Activated CD4-positive, alpha-beta T cell treated with anti-CD3 and anti-CD28 coated beads for 24 hours (primary cell): ENCODE data around the gene MYH10.
A peak's percentile ranks its signal among the peaks of the same experiment; 100 is the strongest.

Source experiments
- DNase-seq, 2 donors: peaks; one replicate each; pipeline ENCODE4 v3.0.0-alpha.2; 2020; ENCODE audit warnings: low read depth in 2 of 2

MYH10 gene

GRCh38 chr17:8444494-8444893 lies 186.0 kb downstream of the MYH10 start:
- DNase-seq = no peak

DNA sequence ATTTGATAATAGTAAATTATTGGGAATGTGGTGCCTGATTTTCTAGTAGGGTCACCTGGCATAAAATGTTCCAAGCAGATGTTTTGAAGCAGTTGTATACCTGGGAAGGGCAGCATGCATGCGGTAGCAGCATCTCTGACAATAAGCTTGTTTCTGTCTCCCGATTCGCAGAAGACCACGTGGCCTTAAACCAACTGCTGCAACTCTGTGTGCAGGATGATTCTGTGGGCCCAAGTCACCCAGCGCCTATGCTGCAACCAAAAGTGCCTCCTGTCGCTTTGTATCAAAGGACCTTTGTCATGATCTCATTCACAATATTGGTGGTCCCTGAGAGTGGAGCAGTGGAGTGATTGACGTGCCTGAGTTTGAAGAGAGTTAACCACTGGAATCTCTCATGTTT lies 186.8 kb downstream of the MYH10 start:
- DNase-seq = no peak

- DNase-seq = no peak
Measured at GRCh38 chr17:8442310-8442709, 188.2 kb downstream of the MYH10 start.

- DNase-seq = no peak
Measured at GRCh38 chr17:8441690-8442089, 188.8 kb downstream of the MYH10 start.

DNA sequence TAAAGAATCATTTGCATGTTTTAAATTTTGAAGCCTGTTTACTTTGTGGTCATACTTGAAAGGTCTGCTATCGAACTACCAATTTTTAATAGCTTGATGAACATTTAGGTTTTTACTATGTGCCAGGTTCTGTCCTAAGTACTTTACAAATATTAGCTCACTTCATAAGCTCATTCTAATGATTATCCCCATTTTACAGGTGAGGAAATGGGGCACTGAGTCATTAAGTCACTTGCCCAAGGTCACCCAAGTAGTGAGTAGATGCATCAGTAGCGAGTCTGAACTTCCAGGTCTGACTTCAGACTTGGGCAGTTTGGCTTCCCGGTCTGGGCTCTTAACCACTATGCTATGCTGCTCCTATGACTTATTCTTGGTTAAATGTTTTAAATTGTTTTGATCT lies 190.8 kb downstream of the MYH10 start:
- no peak for DNase-seq

DNA sequence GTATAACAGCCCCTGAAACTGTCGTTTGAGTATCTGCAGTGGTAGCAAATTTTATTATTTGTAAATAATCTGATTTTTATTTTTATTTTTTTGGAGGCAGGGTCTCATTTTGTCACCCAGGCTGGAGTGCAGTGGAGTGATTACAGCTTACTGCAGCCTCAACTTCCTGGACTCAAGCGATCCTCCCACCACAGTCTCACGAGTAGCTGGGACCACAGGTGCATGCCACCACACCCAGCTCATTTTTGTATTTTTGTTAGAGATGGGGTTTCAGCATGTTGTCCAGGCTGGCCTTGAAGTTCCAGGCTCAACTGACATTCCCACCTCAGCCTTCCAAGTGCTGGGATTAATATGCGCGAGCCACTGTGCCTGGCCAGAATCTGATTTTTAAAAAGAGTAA lies 192.1 kb downstream of the MYH10 start:
- DNase-seq = no peak

DNA sequence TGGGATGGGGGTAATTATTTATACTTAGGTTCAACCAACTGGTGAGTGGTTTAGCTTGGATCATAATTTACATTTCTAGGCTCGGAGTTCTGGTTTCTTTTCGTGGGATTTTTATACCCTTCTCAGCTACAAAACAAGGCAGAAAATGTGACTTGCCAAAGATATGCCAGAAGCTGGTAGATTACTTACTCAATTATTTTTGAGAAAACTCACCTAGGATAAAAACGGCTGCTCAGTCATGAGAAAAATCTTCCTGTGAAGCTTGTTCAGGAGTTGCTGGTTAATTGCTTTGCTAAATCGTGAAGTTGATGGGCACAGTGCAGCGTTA lies 193.7 kb downstream of the MYH10 start:
- DNase-seq = no peak

DNA sequence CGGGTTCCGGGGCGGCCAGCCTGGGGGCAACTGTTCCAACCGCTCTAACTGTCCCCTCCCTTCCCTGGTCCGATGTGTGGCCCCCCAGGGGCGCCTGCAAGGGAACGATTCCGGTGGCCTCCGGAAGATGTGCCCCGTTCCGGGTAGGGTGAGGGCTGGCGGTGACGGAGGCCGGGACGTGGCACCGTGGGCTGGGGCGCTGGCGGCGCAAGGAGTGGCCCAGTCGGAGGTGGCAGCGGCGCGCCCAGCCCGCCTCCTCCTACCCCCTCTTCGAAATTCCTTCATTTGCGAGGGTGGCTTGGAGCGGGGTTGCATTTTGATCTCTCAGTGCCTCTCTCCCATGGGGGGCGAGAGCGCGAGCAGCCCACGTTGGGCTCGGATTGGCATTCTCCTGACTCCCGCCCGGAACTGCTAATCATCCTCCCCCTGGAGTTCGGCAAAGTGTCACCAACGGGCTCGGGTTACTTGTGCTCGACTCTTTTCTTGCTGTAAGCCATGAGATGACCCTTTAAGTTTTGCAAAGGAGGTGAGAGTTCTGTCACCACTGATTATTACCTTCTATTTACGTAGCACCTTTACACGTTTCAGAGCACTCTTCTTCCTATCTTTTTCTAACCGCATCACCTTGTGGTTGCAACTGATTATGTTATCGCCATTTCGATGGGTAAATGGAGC lies 194.2 kb downstream of the MYH10 start:
- peak; percentile 33 to 41 for DNase-seq

- peak; percentile 99 for DNase-seq
Measured at GRCh38 chr17:8435245-8436168, 195.0 kb downstream of the MYH10 start, which contains the start of gene NDEL1. Gene NDEL1 (plus strand): TSS chr17:8435884. CDS start chr17:8444272, 8,388 bp downstream.

DNA sequence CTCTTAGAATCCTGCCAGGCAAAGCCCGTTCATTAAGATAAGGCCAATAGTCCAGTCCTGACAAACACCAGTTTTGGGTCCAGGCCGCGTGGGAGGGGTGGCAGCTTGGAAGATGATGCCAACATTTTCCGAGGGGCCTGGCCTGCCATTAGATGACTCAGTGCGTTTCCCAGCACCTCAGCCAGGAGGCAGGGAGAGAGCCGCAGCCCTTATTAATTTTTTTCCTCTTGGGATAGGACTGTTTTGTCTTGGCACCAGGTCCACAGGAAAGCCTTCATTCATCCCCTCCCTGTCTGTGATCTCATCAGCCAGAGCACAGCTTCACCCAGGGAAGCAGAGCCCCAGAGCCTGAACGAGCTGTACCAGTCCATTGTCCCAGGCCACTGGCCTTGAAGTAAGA lies 199.6 kb downstream of the MYH10 start:
- no peak for DNase-seq

DNA sequence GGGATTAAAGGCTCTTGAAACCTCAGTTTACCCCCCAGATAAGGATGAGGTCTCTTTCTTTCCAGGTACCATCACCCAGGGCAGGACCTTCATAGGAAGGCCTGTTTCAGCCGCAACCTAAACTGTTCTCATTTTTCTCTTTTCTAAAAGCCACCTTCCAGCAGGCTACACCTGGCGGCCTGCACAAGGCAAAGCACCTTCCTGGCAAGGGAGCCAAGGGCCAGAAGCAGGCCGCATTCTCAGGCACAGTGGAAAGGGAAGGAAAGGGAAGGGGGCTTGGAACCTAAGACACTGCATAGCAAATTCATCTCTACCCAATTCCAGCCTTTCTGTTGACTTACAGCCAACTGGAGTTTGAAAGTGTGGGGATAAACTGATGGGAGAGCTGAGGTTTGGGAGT lies 203.7 kb downstream of the MYH10 start:
- DNase-seq = no peak

DNA sequence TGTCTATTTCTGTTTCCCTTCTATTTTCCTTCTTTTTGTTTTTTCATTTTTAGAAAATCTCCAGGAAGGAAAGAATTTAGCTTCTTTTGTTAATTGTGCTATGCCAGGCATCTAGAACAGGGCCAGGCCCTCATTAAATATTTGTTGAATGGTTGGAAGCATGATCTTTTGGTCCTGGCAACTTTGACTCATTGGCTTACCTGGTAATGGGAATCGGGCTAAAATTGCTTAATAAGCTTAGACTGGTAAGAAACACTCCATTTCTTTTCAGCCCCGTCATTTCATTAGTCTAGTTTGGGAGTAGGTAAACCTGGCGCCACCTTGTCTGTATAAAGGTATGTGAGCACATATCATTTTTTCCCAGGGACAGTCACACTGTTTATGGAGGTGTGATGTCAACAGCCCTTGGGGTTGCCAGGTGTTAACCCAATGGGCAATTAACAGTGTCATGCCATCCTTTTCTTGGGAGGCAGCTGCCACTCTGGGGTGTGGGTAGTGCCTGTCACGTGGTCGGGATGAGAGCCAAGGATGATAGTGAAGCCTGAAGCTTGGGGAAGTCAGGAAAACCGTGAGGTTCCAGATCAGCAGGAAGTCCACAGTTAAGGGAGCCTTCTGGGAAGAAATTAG lies 204.3 kb downstream of the MYH10 start:
- DNase-seq = no peak
